Activated naive CD4-positive, alpha-beta T cell treated with anti-CD3 and anti-CD28 coated beads, Interleukin-2, amount 10 ng/mL, durations not matched to agents 7 days and 5 days (primary cell): ENCODE measurements around the gene TMEM237.

Source experiments
- CTCF ChIA-PET: fragments of 350-600 bp; sonication (Branson Sonifier 250); formaldehyde crosslinking; loops from one replicate; lab custom pipeline; 2021; ENCODE audit warnings: antibody characterized with exemption; lab: Charles Lee
- DNase-seq: peaks from one replicate; pipeline ENCODE4 v3.0.0-alpha.2; 2020
- H3K27ac Mint-ChIP-seq: one replicate; pipeline ENCODE4 v1.8.0; 2021; ENCODE audit warnings: mild to moderate bottlenecking, moderate library complexity, mixed read lengths
- H3K27me3 Mint-ChIP-seq: one replicate; pipeline ENCODE4 v1.8.0; 2021; ENCODE audit warnings: mild to moderate bottlenecking, mixed read lengths
- H3K36me3 Mint-ChIP-seq: one replicate; pipeline ENCODE4 v1.8.0; 2021; ENCODE audit warnings: mixed read lengths
- H3K4me1 Mint-ChIP-seq: one replicate; pipeline ENCODE4 v1.8.0; 2021; ENCODE audit warnings: mixed read lengths
- H3K4me3 Mint-ChIP-seq: one replicate; pipeline ENCODE4 v1.8.0; 2021; ENCODE audit warnings: mild to moderate bottlenecking, moderate library complexity, mixed read lengths
- H3K9me3 Mint-ChIP-seq: one replicate; pipeline ENCODE4 v1.8.0; 2021; ENCODE audit warnings: mixed read lengths

The TMEM237 gene

DNA sequence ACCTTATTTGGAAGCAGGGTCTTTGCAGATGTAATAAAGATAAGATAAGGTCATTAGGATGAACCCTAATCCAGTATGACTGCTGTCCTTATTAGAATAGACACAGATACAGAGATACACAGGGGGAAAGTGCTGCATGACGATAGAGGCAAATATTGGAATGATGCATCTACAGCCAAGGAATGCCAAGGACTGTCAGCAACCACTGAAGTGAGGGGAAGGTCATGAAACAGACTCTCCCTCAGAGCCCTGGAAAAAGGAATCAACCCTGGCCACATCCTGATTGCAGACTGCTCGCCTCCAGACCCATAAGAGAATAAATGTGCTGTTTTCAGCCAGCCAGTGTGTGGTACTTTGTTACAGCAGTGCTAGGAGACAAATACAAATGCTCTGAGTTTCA is 14.8 kb downstream of the TMEM237 start:
- Mint-ChIP-seq H3K9me3 (no peaks in the 10 kb centered on the region), H3K4me3 (no peak overlapping the region), H3K36me3 (peaks cover 35% of the 10 kb centered on the region), H3K4me1 (no peaks in the 10 kb centered on the region), H3K27me3 (no peaks in the 10 kb centered on the region), H3K27ac (no peak overlapping the region)
- no peak for DNase-seq
- CTCF ChIA-PET, result no interaction called here

DNA sequence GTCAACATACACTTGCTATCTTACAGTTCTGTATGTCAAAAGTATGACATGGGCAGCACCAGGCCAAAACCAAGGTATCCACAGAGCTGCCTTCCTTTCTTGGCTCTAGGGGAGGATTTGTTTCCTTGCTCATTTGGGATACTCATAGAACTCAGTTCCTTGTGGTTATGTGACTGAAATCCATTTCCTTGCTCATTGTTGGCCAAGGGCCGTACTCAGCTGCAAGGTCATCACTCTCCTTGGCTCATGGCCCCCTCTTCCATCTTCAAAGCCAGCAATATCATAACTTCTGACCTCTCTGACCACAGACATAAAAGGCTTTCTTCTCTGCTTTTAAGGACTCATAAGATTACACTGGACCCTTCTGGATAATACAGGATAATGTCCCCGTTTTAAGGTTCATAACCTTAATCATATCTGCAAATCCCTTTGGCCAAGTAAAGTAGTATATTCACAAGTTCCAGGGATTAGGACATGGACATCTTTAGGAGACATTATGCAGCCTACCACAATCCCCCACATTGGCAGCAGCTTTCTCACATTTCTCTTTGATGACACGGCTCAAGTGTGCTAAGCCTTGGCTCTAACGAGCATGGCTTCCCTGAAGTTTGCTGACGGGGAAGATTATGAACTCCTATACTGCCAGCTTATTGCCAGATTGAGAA is 20.9 kb downstream of the TMEM237 start:
- H3K36me3 Mint-ChIP-seq, result peaks cover 10% of the 10 kb centered on the region
- DNase-seq, result no peak
- CTCF ChIA-PET, result interaction anchor here (0.8 kb wide), 1 partner anchor 15 kb away, joined by 3 read pairs; no protein-coding TSS in a partner anchor
- no peaks in the 10 kb centered on the region for H3K9me3 Mint-ChIP-seq
- no peak overlapping the region for H3K4me3 Mint-ChIP-seq
- no peaks in the 10 kb centered on the region for H3K4me1 Mint-ChIP-seq
- H3K27me3 Mint-ChIP-seq, result no peaks in the 10 kb centered on the region
- no peak overlapping the region for H3K27ac Mint-ChIP-seq

DNA sequence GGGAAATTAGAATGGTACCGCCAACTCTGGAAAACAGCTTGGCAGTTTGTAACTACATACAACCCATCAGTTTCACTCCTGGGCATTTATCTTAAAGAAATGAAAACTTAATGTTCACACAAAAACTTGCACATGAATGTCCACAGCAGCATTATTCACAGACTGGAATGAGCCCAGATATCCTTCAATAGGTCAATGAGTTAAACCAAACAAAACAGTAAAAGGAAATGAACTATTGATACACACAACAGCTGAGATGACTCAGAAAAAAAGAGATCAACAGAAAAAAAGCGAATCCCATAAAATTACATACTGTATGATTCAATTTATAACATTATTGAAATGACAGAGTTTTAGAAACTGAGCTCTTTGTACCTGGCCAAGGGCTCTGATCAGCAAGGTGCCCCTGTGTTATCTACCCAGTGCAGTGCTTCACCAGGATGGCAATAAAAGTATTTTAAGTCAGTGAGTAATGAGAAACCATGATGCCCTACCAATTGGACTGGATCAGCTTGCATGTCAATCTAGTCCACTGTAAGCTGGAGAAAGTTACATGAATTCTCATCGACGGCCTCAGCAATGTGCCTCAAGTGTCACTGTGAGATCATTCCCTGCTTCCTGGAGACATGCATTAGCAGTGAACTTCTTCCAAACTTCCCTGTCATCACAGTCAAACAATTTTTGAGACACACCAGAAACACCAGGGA is 21.9 kb downstream of the TMEM237 start:
- H3K4me1 Mint-ChIP-seq, result no peaks in the 10 kb centered on the region
- no peaks in the 10 kb centered on the region for H3K27me3 Mint-ChIP-seq
- H3K9me3 Mint-ChIP-seq, result no peaks in the 10 kb centered on the region
- CTCF ChIA-PET, result no interaction called here
- no peak overlapping the region for H3K4me3 Mint-ChIP-seq
- no peak for DNase-seq
- peaks cover 8% of the 10 kb centered on the region for H3K36me3 Mint-ChIP-seq
- H3K27ac Mint-ChIP-seq, result no peak overlapping the region

- Mint-ChIP-seq H3K36me3 (no peaks in the 10 kb centered on the region), H3K9me3 (no peaks in the 10 kb centered on the region), H3K27me3 (peaks cover under 1% of the 10 kb centered on the region), H3K4me3 (no peak overlapping the region), H3K4me1 (no peaks in the 10 kb centered on the region), H3K27ac (no peak overlapping the region)
- no peak for DNase-seq
- CTCF ChIA-PET, result no interaction called here
Measured at GRCh38 chr2:201618744-201619662, 24.3 kb downstream of the TMEM237 start.

GRCh38 chr2:201608021-201608420 is 35.3 kb downstream of the TMEM237 start:
- CTCF ChIA-PET, result interaction anchor here (0.7 kb wide), 1 partner anchor 564 kb away, joined by 3 read pairs; no protein-coding TSS in a partner anchor
- Mint-ChIP-seq H3K4me3 (no peak overlapping the region), H3K27me3 (peaks cover 18% of the 10 kb centered on the region), H3K9me3 (peaks cover 6% of the 10 kb centered on the region), H3K4me1 (no peaks in the 10 kb centered on the region), H3K27ac (no peak overlapping the region), H3K36me3 (no peaks in the 10 kb centered on the region)
- no peak for DNase-seq

GRCh38 chr2:201607568-201607967 is 35.7 kb downstream of the TMEM237 start:
- no peak for DNase-seq
- Mint-ChIP-seq H3K4me1 (no peaks in the 10 kb centered on the region), H3K9me3 (peaks cover 6% of the 10 kb centered on the region), H3K4me3 (no peak overlapping the region), H3K27me3 (peaks cover 18% of the 10 kb centered on the region), H3K27ac (no peak overlapping the region), H3K36me3 (no peaks in the 10 kb centered on the region)
- CTCF ChIA-PET, result interaction anchor here (0.7 kb wide), 1 partner anchor 564 kb away, joined by 3 read pairs; no protein-coding TSS in a partner anchor

DNA sequence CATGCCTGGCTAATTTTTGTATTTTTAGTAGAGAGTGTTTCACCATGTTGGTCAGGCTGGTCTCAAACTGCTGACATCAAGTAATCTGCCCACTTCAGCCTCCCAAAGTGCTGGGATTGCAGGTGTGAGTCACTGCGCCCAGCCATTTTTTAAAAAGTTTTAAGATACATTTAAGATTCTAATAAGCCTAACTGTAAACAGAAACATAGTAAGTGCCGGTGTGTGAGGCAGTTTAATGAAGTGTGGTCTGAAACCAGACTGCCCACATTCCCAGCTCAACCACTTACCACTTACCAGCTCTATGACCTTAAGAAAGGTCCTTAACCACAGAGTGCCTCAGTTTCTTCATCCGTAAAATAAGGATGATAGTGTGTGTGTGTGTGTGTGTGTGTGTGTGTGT is 42.4 kb downstream of the TMEM237 start:
- CTCF ChIA-PET, result no interaction called here
- Mint-ChIP-seq H3K9me3 (peaks cover 10% of the 10 kb centered on the region), H3K4me3 (no peak overlapping the region), H3K36me3 (no peaks in the 10 kb centered on the region), H3K27ac (no peak overlapping the region), H3K27me3 (peaks cover 20% of the 10 kb centered on the region), H3K4me1 (no peaks in the 10 kb centered on the region)
- no peak for DNase-seq

GRCh38 chr2:201597397-201597796 is 45.9 kb downstream of the TMEM237 start:
- H3K27ac Mint-ChIP-seq, result no peak overlapping the region
- H3K4me3 Mint-ChIP-seq, result no peak overlapping the region
- no peak for DNase-seq
- H3K9me3 Mint-ChIP-seq, result peaks cover 11% of the 10 kb centered on the region
- CTCF ChIA-PET, result no interaction called here
- H3K4me1 Mint-ChIP-seq, result no peaks in the 10 kb centered on the region
- peaks cover 12% of the 10 kb centered on the region for H3K27me3 Mint-ChIP-seq
- H3K36me3 Mint-ChIP-seq, result no peaks in the 10 kb centered on the region

- no peaks in the 10 kb centered on the region for H3K36me3 Mint-ChIP-seq
- H3K4me3 Mint-ChIP-seq, result no peak overlapping the region
- H3K9me3 Mint-ChIP-seq, result no peaks in the 10 kb centered on the region
- peaks cover 13% of the 10 kb centered on the region for H3K27me3 Mint-ChIP-seq
- CTCF ChIA-PET, result no interaction called here
- no peaks in the 10 kb centered on the region for H3K4me1 Mint-ChIP-seq
- H3K27ac Mint-ChIP-seq, result no peak overlapping the region
- DNase-seq, result no peak
Measured at GRCh38 chr2:201580486-201580885, 62.8 kb downstream of the TMEM237 start.

DNA sequence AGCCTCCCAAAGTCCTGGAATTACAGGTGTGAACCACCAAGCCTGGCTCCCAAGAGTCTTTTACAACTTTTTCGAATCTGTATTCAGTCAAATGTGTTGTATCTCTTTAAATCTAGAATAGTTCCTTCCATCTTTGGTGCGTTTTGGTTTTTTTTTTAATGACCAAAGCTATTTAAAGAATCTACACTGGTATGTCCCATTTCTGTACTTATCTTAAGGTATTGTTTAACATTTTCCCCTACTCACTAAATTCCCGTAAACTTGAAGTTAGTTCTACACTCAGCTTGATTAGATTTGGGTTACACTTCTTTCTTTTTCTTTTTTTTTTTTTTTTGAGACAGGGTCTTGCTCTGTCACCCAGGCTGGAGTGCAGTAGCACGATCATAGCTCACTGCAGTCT is 63.8 kb downstream of the TMEM237 start:
- Mint-ChIP-seq H3K4me1 (no peaks in the 10 kb centered on the region), H3K27ac (no peak overlapping the region), H3K36me3 (no peaks in the 10 kb centered on the region), H3K9me3 (no peaks in the 10 kb centered on the region), H3K4me3 (no peak overlapping the region), H3K27me3 (peaks cover 13% of the 10 kb centered on the region)
- no peak for DNase-seq
- CTCF ChIA-PET, result no interaction called here

GRCh38 chr2:201575971-201576370 is 67.3 kb downstream of the TMEM237 start:
- DNase-seq, result no peak
- Mint-ChIP-seq H3K27me3 (peaks cover 11% of the 10 kb centered on the region), H3K9me3 (no peaks in the 10 kb centered on the region), H3K4me3 (no peak overlapping the region), H3K27ac (no peak overlapping the region), H3K4me1 (peaks cover 8% of the 10 kb centered on the region), H3K36me3 (peaks cover 3% of the 10 kb centered on the region)
- CTCF ChIA-PET, result no interaction called here

DNA sequence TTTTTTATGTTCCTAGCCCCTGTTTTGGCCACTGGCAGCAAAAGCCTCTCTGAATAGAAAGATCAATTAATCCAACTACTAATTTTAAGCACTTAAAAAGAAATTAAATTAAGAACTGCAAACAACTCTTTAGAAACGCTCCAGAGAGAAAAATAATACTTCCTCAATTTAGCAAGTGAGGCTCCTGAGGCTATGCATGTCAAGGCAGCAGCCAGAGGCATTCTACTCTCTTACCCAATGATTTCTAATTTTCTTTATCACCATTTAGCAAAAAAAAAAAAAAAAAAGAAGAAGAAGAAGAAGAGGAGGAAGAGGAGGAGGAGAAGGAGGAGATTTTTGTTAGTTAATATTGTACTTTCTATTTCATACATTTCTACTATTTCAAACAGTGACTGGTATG is 68.5 kb downstream of the TMEM237 start:
- peaks cover 9% of the 10 kb centered on the region for H3K27me3 Mint-ChIP-seq
- no peak overlapping the region for H3K27ac Mint-ChIP-seq
- no peaks in the 10 kb centered on the region for H3K9me3 Mint-ChIP-seq
- CTCF ChIA-PET, result no interaction called here
- H3K4me3 Mint-ChIP-seq, result no peak overlapping the region
- DNase-seq, result no peak
- H3K36me3 Mint-ChIP-seq, result peaks cover 3% of the 10 kb centered on the region
- H3K4me1 Mint-ChIP-seq, result peaks cover 8% of the 10 kb centered on the region

GRCh38 chr2:201572846-201573508 is 70.3 kb downstream of the TMEM237 start:
- DNase-seq, result no peak
- peaks cover 8% of the 10 kb centered on the region for H3K4me1 Mint-ChIP-seq
- CTCF ChIA-PET, result no interaction called here
- no peaks in the 10 kb centered on the region for H3K27me3 Mint-ChIP-seq
- no peak overlapping the region for H3K27ac Mint-ChIP-seq
- H3K4me3 Mint-ChIP-seq, result no peak overlapping the region
- H3K36me3 Mint-ChIP-seq, result peaks cover 3% of the 10 kb centered on the region
- H3K9me3 Mint-ChIP-seq, result no peaks in the 10 kb centered on the region
